HepG2 (cell line): ENCODE data around the gene BSN. TPM values are rescaled to one million over a fixed set of nuclear protein-coding genes. Genes with fewer than 3 reads are reported as not detected.

Experiments used
- ATAD3A ChIP-seq: sonication (generic); formaldehyde crosslinking; IDR thresholded peaks from 2 replicates; pipeline ENCODE4 v1.4.0; 2020; ENCODE audit warnings: missing genetic modification reagents
- HDAC6 ChIP-seq: fragments of 200-600 bp; sonication (generic); IDR thresholded peaks from 2 replicates; pipeline ENCODE4 v1.7.0; 2017; ENCODE audit warnings: mild to moderate bottlenecking, antibody characterized with exemption, low read length, low read depth
- HNF4A ChIP-seq: sonication (generic); formaldehyde crosslinking; IDR thresholded peaks from 2 replicates; pipeline ENCODE4 v1.4.0; 2020; ENCODE audit warnings: missing genetic modification reagents
- MAF1 ChIP-seq: sonication (generic); formaldehyde crosslinking; IDR thresholded peaks from 2 replicates; pipeline ENCODE4 v1.5.0; 2020; ENCODE audit warnings: missing genetic modification reagents, borderline replicate concordance
- MBD4 ChIP-seq: IDR thresholded peaks from 2 replicates; pipeline ENCODE4 v1.6.1; 2012; ENCODE audit warnings: low read length, inconsistent platforms, borderline replicate concordance
- MZF1 ChIP-seq: sonication (generic); formaldehyde crosslinking; IDR thresholded peaks from 2 replicates; pipeline ENCODE4 v1.8.1; 2023; ENCODE audit warnings: mild to moderate bottlenecking, missing genetic modification reagents, borderline replicate concordance
- RXRB ChIP-seq: IDR thresholded peaks from 2 replicates; pipeline ENCODE4 v1.6.1; 2016; ENCODE audit warnings: borderline replicate concordance, missing genetic modification reagents, missing compliant biosample characterization
- SMAD1 ChIP-seq: sonication (generic); formaldehyde crosslinking; IDR thresholded peaks from 2 replicates; pipeline ENCODE4 v1.4.0; 2020; ENCODE audit warnings: missing genetic modification reagents, low read depth, mild to moderate bottlenecking, borderline replicate concordance
- SRSF1 ChIP-seq: fragments of 200-400 bp; formaldehyde crosslinking; optimal IDR thresholded peaks from 2 replicates; pipeline ENCODE3; 2017; ENCODE audit warnings: mild to moderate bottlenecking, low read depth, low read length, moderate library complexity
- STAG1 ChIP-seq: sonication (generic); formaldehyde crosslinking; IDR thresholded peaks from 2 replicates; pipeline ENCODE4 v1.4.0; 2020; ENCODE audit warnings: missing genetic modification reagents
- TEAD2 ChIP-seq: sonication (generic); formaldehyde crosslinking; IDR thresholded peaks from 2 replicates; pipeline ENCODE4 v1.9.0; 2021; ENCODE audit warnings: missing genetic modification reagents
- THRA ChIP-seq: sonication (generic); formaldehyde crosslinking; IDR thresholded peaks from 2 replicates; pipeline ENCODE4 v1.4.0; 2020; ENCODE audit warnings: missing genetic modification reagents, borderline replicate concordance
- ZNF232 ChIP-seq: sonication (generic); formaldehyde crosslinking; IDR thresholded peaks from 2 replicates; pipeline ENCODE4 v1.4.0; 2020; ENCODE audit warnings: missing genetic modification reagents, borderline replicate concordance
- ZNF274 ChIP-seq: sonication (generic); formaldehyde crosslinking; IDR thresholded peaks from 2 replicates; pipeline ENCODE4 v1.5.1; 2020; ENCODE audit warnings: mild to moderate bottlenecking, missing genetic modification reagents
- ZNF296 ChIP-seq: sonication (generic); formaldehyde crosslinking; conservative IDR thresholded peaks from 2 replicates; pipeline ENCODE4 v1.5.0; 2020; ENCODE audit warnings: mild to moderate bottlenecking, missing genetic modification reagents
- ZNF441 ChIP-seq: sonication (generic); formaldehyde crosslinking; IDR thresholded peaks from 2 replicates; pipeline ENCODE4 v1.7.0; 2021; ENCODE audit warnings: missing genetic modification reagents, borderline replicate concordance
- ZNF530 ChIP-seq: sonication (generic); formaldehyde crosslinking; IDR thresholded peaks from 2 replicates; pipeline ENCODE4 v1.5.0; 2020; ENCODE audit warnings: low read depth, mild to moderate bottlenecking, missing genetic modification reagents
- ZNF572 ChIP-seq: sonication (generic); formaldehyde crosslinking; IDR thresholded peaks from 2 replicates; pipeline ENCODE4 v1.5.1; 2020; ENCODE audit warnings: mild to moderate bottlenecking, missing genetic modification reagents
- ZNF678 ChIP-seq: sonication (generic); formaldehyde crosslinking; IDR thresholded peaks from 2 replicates; pipeline ENCODE4 v1.4.0; 2020; ENCODE audit warnings: mild to moderate bottlenecking, missing genetic modification reagents
- ZNF704 ChIP-seq: sonication (generic); formaldehyde crosslinking; IDR thresholded peaks from 2 replicates; pipeline ENCODE4 v1.8.1; 2023; ENCODE audit warnings: mild to moderate bottlenecking, inconsistent platforms, moderate library complexity, missing genetic modification reagents, borderline replicate concordance
- ZSCAN31 ChIP-seq: sonication (generic); formaldehyde crosslinking; IDR thresholded peaks from 2 replicates; pipeline ENCODE4 v1.5.0; 2020; ENCODE audit warnings: low read depth, mild to moderate bottlenecking, missing genetic modification reagents
- polyA plus RNA-seq, 8 experiments: library from polyadenylated mRNA; depleted of rRNA in 3 of 8; stranded (reverse) in 7 of 8; unstranded in 1 of 8; fragments of >200 nt; fragmentation: Illumina TruSeq in 4 of 8; extraction: Trizol in 4 of 8; gene quantifications; 2 replicates each; pipeline versions ENCODE4 v1.2.1 to v1.2.3, GENCODE V29; 2011 to 2016; ENCODE audit warnings: low read depth in 4 of 8, missing spikeins in 1 of 8, mixed read lengths in 1 of 8; ENCODE audit not compliant: insufficient read depth in 1 of 8
- total RNA-seq, 5 experiments: library from RNA; depleted of rRNA; stranded (reverse); fragments of >200 nt; fragmentation: Illumina TruSeq; extraction: Trizol; gene quantifications; 2 replicates each; pipeline ENCODE4 v1.2.3, GENCODE V29; 2016; ENCODE audit warnings: low read depth in 1 of 5
- TF ChIP-seq, protein P1 (sequence below), 2 experiments: sonication (generic) in 1 of 2; formaldehyde crosslinking in 1 of 2; IDR thresholded peaks; 2 replicates each; pipeline versions ENCODE4 v1.4.0 to v1.6.1; 2018 to 2020; ENCODE audit warnings: missing genetic modification reagents in 2 of 2, borderline replicate concordance in 1 of 2, low read depth in 1 of 2, mild to moderate bottlenecking in 1 of 2, missing biosample characterization in 1 of 2
- TF ChIP-seq, protein P2 (sequence below): IDR thresholded peaks from 2 replicates; pipeline ENCODE4 v1.6.1; 2012; ENCODE audit warnings: low read depth, low read length, improper control_type of control experiment

The BSN gene
- total and polyA plus RNA-seq, 2 of the 13 experiments (the other 11 are each of a cell fraction or from before 2014, with no cell fraction given) = 0.42 to 0.86 TPM

DNA sequence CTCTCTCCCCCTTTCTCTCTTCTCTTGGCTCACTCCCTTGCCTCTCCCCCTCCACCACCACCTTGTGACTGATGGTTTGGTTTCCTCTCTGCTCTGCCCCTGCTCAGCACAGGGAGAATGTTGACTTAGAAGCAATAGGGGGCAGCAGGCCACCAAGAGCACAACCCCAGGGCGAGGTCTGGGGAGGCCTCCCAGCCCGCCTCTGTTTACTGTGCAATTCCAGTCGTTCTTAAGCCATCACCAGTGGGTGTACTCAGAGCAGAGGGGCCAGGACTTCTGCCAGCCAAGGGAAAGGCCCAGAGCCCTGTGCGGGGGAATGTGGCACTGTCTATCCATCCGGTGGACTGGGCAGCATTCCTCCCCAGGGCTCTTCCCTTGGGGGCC lies 114.1 kb downstream of the BSN start (continued):
- TF ChIP-seq ZSCAN31 (CRISPR knock-in tag) (peak; percentile 65), HNF4A (peak; percentile 83), SMAD1 (CRISPR knock-in tag) (no peak; the same call in 1 of the 2 replicates), MAF1 (no peak), ZNF232 (CRISPR knock-in tag) (0 out of 2 replicates have a peak, but pooled peaks have one; percentile 4), RXRB (CRISPR knock-in tag) (peak; percentile 89), ZNF678 (CRISPR knock-in tag) (no peak), TEAD2 (CRISPR knock-in tag) (no peak), MZF1 (CRISPR knock-in tag) (no peak), ZNF274 (CRISPR knock-in tag) (no peak), ATAD3A (CRISPR knock-in tag) (no peak), ZNF704 (CRISPR knock-in tag) (no peak), SRSF1 (no peak), STAG1 (CRISPR knock-in tag) (peak; percentile 53), ZNF296 (CRISPR knock-in tag) (no peak), HDAC6 (no peak), ZNF530 (no peak), ZNF441 (CRISPR knock-in tag) (0 out of 2 replicates have a peak, but pooled peaks have one; percentile 29), THRA (CRISPR knock-in tag) (peak; percentile 79; the same call in 1 of the 2 replicates), MBD4 (no peak), ZNF572 (CRISPR knock-in tag) (no peak)
- TF ChIP-seq, protein P1, sequence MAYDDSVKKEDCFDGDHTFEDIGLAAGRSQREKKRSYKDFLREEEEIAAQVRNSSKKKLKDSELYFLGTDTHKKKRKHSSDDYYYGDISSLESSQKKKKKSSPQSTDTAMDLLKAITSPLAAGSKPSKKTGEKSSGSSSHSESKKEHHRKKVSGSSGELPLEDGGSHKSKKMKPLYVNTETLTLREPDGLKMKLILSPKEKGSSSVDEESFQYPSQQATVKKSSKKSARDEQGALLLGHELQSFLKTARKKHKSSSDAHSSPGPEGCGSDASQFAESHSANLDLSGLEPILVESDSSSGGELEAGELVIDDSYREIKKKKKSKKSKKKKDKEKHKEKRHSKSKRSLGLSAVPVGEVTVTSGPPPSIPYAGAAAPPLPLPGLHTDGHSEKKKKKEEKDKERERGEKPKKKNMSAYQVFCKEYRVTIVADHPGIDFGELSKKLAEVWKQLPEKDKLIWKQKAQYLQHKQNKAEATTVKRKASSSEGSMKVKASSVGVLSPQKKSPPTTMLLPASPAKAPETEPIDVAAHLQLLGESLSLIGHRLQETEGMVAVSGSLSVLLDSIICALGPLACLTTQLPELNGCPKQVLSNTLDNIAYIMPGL (CRISPR knock-in tag; IDR thresholded peaks at IDR 0.05; ENCODE audit: borderline replicate concordance in 1 of 2, low read depth in 1 of 2) = peak in 1 of 2 experiments; percentile 70; a peak in 2 of 4 replicates
- TF ChIP-seq, protein P2, sequence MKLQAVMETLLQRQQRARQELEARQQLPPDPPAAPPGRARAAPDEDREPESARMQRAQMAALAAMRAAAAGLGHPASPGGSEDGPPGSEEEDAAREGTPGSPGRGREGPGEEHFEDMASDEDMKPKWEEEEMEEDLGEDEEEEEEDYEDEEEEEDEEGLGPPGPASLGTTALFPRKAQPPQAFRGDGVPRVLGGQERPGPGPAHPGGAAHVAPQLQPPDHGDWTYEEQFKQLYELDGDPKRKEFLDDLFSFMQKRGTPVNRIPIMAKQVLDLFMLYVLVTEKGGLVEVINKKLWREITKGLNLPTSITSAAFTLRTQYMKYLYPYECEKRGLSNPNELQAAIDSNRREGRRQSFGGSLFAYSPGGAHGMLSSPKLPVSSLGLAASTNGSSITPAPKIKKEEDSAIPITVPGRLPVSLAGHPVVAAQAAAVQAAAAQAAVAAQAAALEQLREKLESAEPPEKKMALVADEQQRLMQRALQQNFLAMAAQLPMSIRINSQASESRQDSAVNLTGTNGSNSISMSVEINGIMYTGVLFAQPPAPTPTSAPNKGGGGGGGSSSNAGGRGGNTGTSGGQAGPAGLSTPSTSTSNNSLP = no peak
